K562 (cell line): ENCODE measurements around the gene SOX21. TPM values are rescaled to one million over a fixed set of nuclear protein-coding genes. Genes with fewer than 3 reads are reported as not detected.

Source experiments
- ATAC-seq: fragments of 200-7000 bp; cut with Tn5 transposase; 3 replicates; pipeline ENCODE4 v1.9.1; 2020; ENCODE audit warnings: moderate library complexity
- Bru-seq: library from RNA; stranded (reverse); fragments of 400-500 nt; gene quantifications from one replicate; lab custom pipeline; 2021; lab: Mats Ljungman, UMichigan
- BruChase-seq, 2 experiments: library from RNA; stranded (reverse); fragments of 400-500 nt; gene quantifications; one replicate each; lab custom pipeline; 2021; lab: Mats Ljungman, UMichigan
- BruUV-seq: library from RNA; stranded (reverse); fragments of 400-500 nt; replicated peaks from 2 replicates; lab custom pipeline; 2021; lab: Mats Ljungman, UMichigan
- CTCF ChIA-PET: fragments of 300-600 bp; formaldehyde crosslinking; extraction: SDS; loops from one replicate; lab custom pipeline; 2021; ENCODE audit warnings: low intra/inter-chr PET ratio; lab: Yijun Ruan, JAX
- POLR2A ChIA-PET: fragments of 300-600, 350-650 bp; sonication (Branson Sonifier 250); formaldehyde crosslinking; extraction: SDS; loops from one replicate; lab custom pipeline; 2021; ENCODE audit warnings: antibody characterized with exemption, inconsistent platforms; lab: Yijun Ruan, JAX
- DNase-seq, 4 experiments: peaks; one replicate each; pipeline versions ENCODE4 v3.0.0 to v3.0.0-alpha.2; 2011 to 2018; ENCODE audit warnings: low spot score in 3 of 4, mixed read lengths in 3 of 4; ENCODE audit errors: extremely low read depth in 1 of 4
- FAIRE-seq: peaks from 2 replicates; lab custom pipeline; 2011; peaks lifted over from hg19 to GRCh38; lab: Jason Lieb, UNC
- H2AFZ ChIP-seq: 2 replicates; pipeline ENCODE4 v1.6.0; 2011; ENCODE audit warnings: low read depth, low read length, control low read depth, inconsistent platforms
- H3K27ac ChIP-seq: fragments of 200-600 bp; 3 replicates; pipeline ENCODE4 v1.8.0; 2011; ENCODE audit warnings: low read depth, mild to moderate bottlenecking, control low read depth, inconsistent platforms, low read length, moderate library complexity, mixed read lengths; ENCODE audit errors: extremely low read depth
- H3K27me3 ChIP-seq, 2 experiments: fragments of 300-600 bp in 1 of 2; 2 replicates in 1 of 2; 3 replicates in 1 of 2; pipeline versions ENCODE4 v1.6.0 to v1.8.0; 2011; ENCODE audit warnings: inconsistent platforms in 2 of 2, low read length in 2 of 2, mild to moderate bottlenecking in 1 of 2, mixed read lengths in 1 of 2, moderate library complexity in 1 of 2; ENCODE audit not compliant: control insufficient read depth in 2 of 2, insufficient read depth in 2 of 2
- H3K36me3 ChIP-seq: fragments of 300-600 bp; 3 replicates; pipeline ENCODE4 v1.8.0; 2011; ENCODE audit warnings: mild to moderate bottlenecking, low read length, inconsistent platforms; ENCODE audit not compliant: control insufficient read depth, insufficient read depth
- H3K4me1 ChIP-seq, 2 experiments: fragments of 200-600 bp in 1 of 2; replicated peaks in 1 of 2; 2 replicates in 1 of 2; 3 replicates in 1 of 2; pipeline versions ENCODE4 v1.5.1 to v1.8.0; 2011; ENCODE audit warnings: inconsistent platforms in 2 of 2, low read length in 2 of 2, mild to moderate bottlenecking in 1 of 2, mixed read lengths in 1 of 2, moderate library complexity in 1 of 2; ENCODE audit not compliant: control insufficient read depth in 2 of 2, insufficient read depth in 2 of 2
- H3K4me2 ChIP-seq: 2 replicates; pipeline ENCODE4 v1.6.1; 2011; ENCODE audit warnings: low read length, control low read depth, inconsistent platforms, mixed read lengths; ENCODE audit not compliant: insufficient read depth
- H3K4me3 ChIP-seq: fragments of 200-600 bp; sonication (generic), shearing (Covaris generic); 2 replicates; pipeline ENCODE4 v1.5.1; 2016; ENCODE audit warnings: control low read depth, inconsistent platforms
- H3K79me2 ChIP-seq: fragments of 200-600 bp; 3 replicates; pipeline ENCODE4 v1.8.0; 2011; ENCODE audit warnings: low read length, inconsistent platforms; ENCODE audit not compliant: control insufficient read depth, insufficient read depth
- H3K9ac ChIP-seq, 2 experiments: 2 replicates each; pipeline versions ENCODE4 v1.6.0 to v1.6.1; 2011; ENCODE audit warnings: low read depth in 2 of 2, low read length in 2 of 2, control low read depth in 1 of 2, inconsistent platforms in 1 of 2, mild to moderate bottlenecking in 1 of 2, mixed read lengths in 1 of 2; ENCODE audit not compliant: insufficient read depth in 1 of 2
- H3K9me1 ChIP-seq: one replicate; pipeline ENCODE4 v1.6.0; 2011; ENCODE audit warnings: inconsistent platforms, mild to moderate bottlenecking, low read length, moderate library complexity; ENCODE audit not compliant: control insufficient read depth, insufficient read depth
- H3K9me3 ChIP-seq: replicated peaks from 2 replicates; pipeline ENCODE4 v1.5.1; 2011; ENCODE audit warnings: low read depth, low read length, inconsistent platforms; ENCODE audit not compliant: control insufficient read depth, insufficient read depth
- H4K20me1 ChIP-seq: replicated peaks from 2 replicates; pipeline ENCODE4 v1.6.1; 2011; ENCODE audit warnings: low read length, inconsistent platforms, mixed read lengths; ENCODE audit not compliant: control insufficient read depth, insufficient read depth
- ATF3 ChIP-seq, 2 experiments: fragments of 450-650 bp in 1 of 2; sonication (generic) in 1 of 2; formaldehyde crosslinking in 1 of 2; IDR thresholded peaks in 1 of 2; conservative IDR thresholded peaks in 1 of 2; 2 replicates each; pipeline versions ENCODE4 v1.6.1 to v1.8.1; 2016 to 2023; ENCODE audit warnings: mild to moderate bottlenecking in 2 of 2, moderate library complexity in 2 of 2, inconsistent platforms in 1 of 2, missing genetic modification reagents in 1 of 2
- CGGBP1 ChIP-seq: fragments of 250-450 bp; sonication (Bioruptor Pico); IDR thresholded peaks from 2 replicates; pipeline ENCODE4 v1.9.0; 2021; ENCODE audit warnings: mild to moderate bottlenecking
- JUNB ChIP-seq: fragments of 450-650 bp; formaldehyde crosslinking; conservative IDR thresholded peaks from 2 replicates; pipeline ENCODE4 v1.4.0; 2020; ENCODE audit warnings: mild to moderate bottlenecking
- RFX5 ChIP-seq: IDR thresholded peaks from 2 replicates; pipeline ENCODE4 v1.6.1; 2011; ENCODE audit warnings: low read depth, mild to moderate bottlenecking, improper control_type of control experiment, low read length
- SMAD4 ChIP-seq: fragments of 250-450 bp; sonication (Bioruptor Pico); conservative IDR thresholded peaks from 2 replicates; pipeline ENCODE4 v1.8.0; 2021; ENCODE audit warnings: inconsistent platforms, mild to moderate bottlenecking, moderate library complexity
- SNRNP70 ChIP-seq: fragments of 200-400 bp; formaldehyde crosslinking; optimal IDR thresholded peaks from 2 replicates; pipeline ENCODE3; 2017; ENCODE audit warnings: low read depth, low read length
- THRA ChIP-seq: fragments of 450-650 bp; IDR thresholded peaks from 2 replicates; pipeline ENCODE4 v1.6.1; 2017; ENCODE audit warnings: mild to moderate bottlenecking, moderate library complexity
- ZHX1 ChIP-seq: fragments of 150-350 bp; conservative IDR thresholded peaks from 2 replicates; pipeline ENCODE4 v1.6.1; 2014; ENCODE audit warnings: low read length
- ZNF280A ChIP-seq: fragments of 450-650 bp; IDR thresholded peaks from 2 replicates; pipeline ENCODE4 v1.6.1; 2018; ENCODE audit warnings: mild to moderate bottlenecking, low read depth; ENCODE audit not compliant: partially characterized antibody
- WGBS: fragments of 100-300 bp; shearing (Covaris generic); methylation state at CpG from one replicate; pipeline ENCODE4 v1.1.6; 2016; ENCODE audit warnings: low coverage, mixed read lengths; ENCODE audit not compliant: insufficient coverage; ENCODE audit errors: missing lambda C conversion rate; 5-methylcytosine and 5-hydroxymethylcytosine counted together
- in situ Hi-C: fragments of 300-500 bp; cut with MboI; formaldehyde crosslinking; loops from 4 replicates; pipeline ENCODE4 v1.15.0; 2018; ENCODE audit warnings: inconsistent platforms, mixed read lengths
- intact Hi-C: fragments of 100-400 bp; cut with micrococcal nuclease; formaldehyde crosslinking; loops from 2 replicates; pipeline ENCODE4 v1.14.2; 2022
- long read RNA-seq, 3 experiments: library from polyadenylated mRNA in 2 of 3; library from RNA in 1 of 3; unstranded in 2 of 3; stranded (forward) in 1 of 3; transcript quantifications; one replicate each; pipeline ENCODE4 v2.0.0, GENCODE V29; 2019 to 2022
- polyA minus RNA-seq, 3 experiments: library from RNA; depleted of rRNA, polyadenylated mRNA; stranded (reverse); fragments of >200 nt; gene quantifications; 2 replicates each; pipeline ENCODE4 v1.2.3, GENCODE V29; 2011
- polyA plus RNA-seq, 8 experiments: library from polyadenylated mRNA; depleted of rRNA in 4 of 8; stranded (reverse) in 5 of 8; unstranded in 3 of 8; fragments of >200 nt; fragmentation: Nextera tagmentation in 2 of 8; fragmentation: Illumina TruSeq in 1 of 8; extraction: Ambion mirVana in 2 of 8; extraction: Trizol in 1 of 8; gene quantifications; 2 replicates each; pipeline versions ENCODE4 v1.2.1 to v1.2.3, GENCODE V29; 2011 to 2014; ENCODE audit warnings: inconsistent platforms in 1 of 8, missing spikeins in 1 of 8
- total RNA-seq, 7 experiments: library from RNA; depleted of rRNA in 6 of 7; stranded (reverse); fragments of >200 nt in 6 of 7; fragmentation: Illumina TruSeq in 2 of 7; extraction: Trizol in 2 of 7; gene quantifications; 2 replicates each; pipeline versions ENCODE4 v1.2.1 to v1.2.3, GENCODE V29; 2011 to 2021; ENCODE audit warnings: low replicate concordance in 1 of 7

Gene SOX21
- not detected in 2 replicates for total RNA-seq (2011; cell fraction: chromatin; rRNA removed; ENCODE audit: low replicate concordance)
- total RNA-seq (2011; cell fraction: nucleolus; rRNA removed): 0.17 TPM in 1 of 2 replicates, not detected in the other
- 0.23 TPM in 1 of 2 replicates, not detected in the other for total RNA-seq (2011; cell fraction: nucleoplasm; rRNA removed)
- total RNA-seq (2014; rRNA removed) (not detected in 2 replicates), total RNA-seq (2014; rRNA removed; fragmentation: Illumina TruSeq; extraction: Trizol) (not detected in 2 replicates), total RNA-seq (2015; rRNA removed; fragmentation: Illumina TruSeq; extraction: Trizol) (0.07 and 0.08 TPM in 2 replicates), total RNA-seq (2021) (not detected in 2 replicates), polyA plus RNA-seq (2011; rRNA removed) (not detected in 2 replicates), polyA plus RNA-seq (2014; fragmentation: Illumina TruSeq; extraction: Trizol) (not detected in 2 replicates), polyA plus RNA-seq (2014; fragmentation: Nextera tagmentation; extraction: Ambion mirVana) (not detected), polyA plus RNA-seq (2014; rRNA removed) (0.04 TPM in 1 of 2 replicates, not detected in the other), polyA minus RNA-seq (2011; rRNA and poly(A)+ RNA removed) (not detected in 2 replicates), Bru-seq, nascent RNA (percentile 20 among the genes with signal in this experiment), BruChase-seq, experiment 1, labeled RNA remaining after a 2-hour chase (not detected), BruChase-seq, experiment 2, labeled RNA remaining after a 6-hour chase (percentile 18 among the genes with signal in this experiment)
- polyA plus RNA-seq (2011; cell fraction: cytosol; rRNA removed): 0.01 TPM in 1 of 2 replicates, not detected in the other
- 0.10 TPM in 1 of 2 replicates, not detected in the other for polyA plus RNA-seq (2011; cell fraction: nucleus; rRNA removed)
- 0.07 and 0.18 TPM in 2 replicates for polyA plus RNA-seq (2012)
- polyA minus RNA-seq (2011; cell fraction: cytosol; rRNA and poly(A)+ RNA removed): not detected in 2 replicates
- not detected in 2 replicates for polyA minus RNA-seq (2011; cell fraction: nucleus; rRNA and poly(A)+ RNA removed)
- long read RNA-seq, experiment 1: 0 reads
- long read RNA-seq, experiment 2: 0 reads
- long read RNA-seq, experiment 3: 0 reads

GRCh38 chr13:94712287-94712811 is at the start of gene SOX21:
Gene SOX21 (minus strand): TSS chr13:94712545. CDS start chr13:94712049, 496 bp downstream.
- Histone ChIP-seq H3K9me1 (no peaks in the 10 kb centered on the region), H3K4me2 (peak within 1 kb of the TSS; percentile 46; the same call in 1 of the 2 replicates), H3K4me3 (no peak within 1 kb of the TSS), H3K79me2 (no peaks in the 10 kb centered on the region), H3K27ac (no peak within 1 kb of the TSS), H3K27me3 (peaks cover 18 to 33% of the 10 kb centered on the region in 2 experiments; a peak in 4 of 5 replicates), H3K9ac (peak within 1 kb of the TSS in 1 of 2 experiments; percentile 85; a peak in 2 of 4 replicates), H3K9me3 (no peaks in the 10 kb centered on the region), H3K4me1 (peaks cover 2 to 34% of the 10 kb centered on the region in 2 experiments; a peak in 2 of 5 replicates), H4K20me1 (no peaks in the 10 kb centered on the region), H3K36me3 (no peaks in the 10 kb centered on the region), H2AFZ (peak within 1 kb of the TSS; percentile 79)
- BruUV-seq: no TSS peak
- FAIRE-seq (no peak), ATAC-seq (no peak), DNase-seq (no peak)
- POLR2A ChIA-PET: interaction anchor here (0.6 kb wide), 1 partner anchor 51 kb away, joined by 3 read pairs; no protein-coding TSS in a partner anchor
- in situ Hi-C loops: no loop called here
- CTCF ChIA-PET: no interaction called here
- WGBS: 17% methylated on average over 7 of the region's 38 CpGs
- intact Hi-C loops: no loop called here
- TF ChIP-seq THRA: no peak
- no peak for TF ChIP-seq SMAD4 (CRISPR knock-in tag)
- TF ChIP-seq ZHX1: no peak
- no peak for TF ChIP-seq ATF3 (IDR thresholded peaks at IDR 0.05)
- no peak for TF ChIP-seq ATF3 (CRISPR knock-in tag; conservative IDR thresholded peaks at IDR 0.05)
- no peak for TF ChIP-seq CGGBP1
- no peak for TF ChIP-seq SNRNP70
- TF ChIP-seq RFX5: no peak
- TF ChIP-seq ZNF280A: no peak
- TF ChIP-seq JUNB (CRISPR knock-in tag): no peak
